ENCODE results near the gene CCDC102A. TPM values are rescaled to one million over a fixed set of nuclear protein-coding genes. Genes with fewer than 3 reads are reported as not detected.

Gene CCDC102A
- total and polyA plus RNA-seq, 2 of the 13 experiments (the other 11 are each of a cell fraction or from before 2014, with no cell fraction given), result 2.1 to 2.8 TPM

GRCh38 chr16:57462978-57463362, 73.4 kb downstream of the CCDC102A start:
- WGBS (ENCODE audit: low lambda C conversion rate), result 0% methylated on average over 9 of the region's 16 CpGs
- Histone ChIP-seq H3K9me3 (ENCODE audit: low read length) (no peaks in the 10 kb centered on the region), H3K4me1 (ENCODE audit: insufficient read depth, low read length) (peaks cover 33% of the 10 kb centered on the region), H3K36me3 (replicated peaks in 1 of 2; ENCODE audit: control insufficient read depth in 1 of 2, insufficient read depth in 2 of 2, low read length in 2 of 2) (peaks cover 29 to 65% of the 10 kb centered on the region in 2 experiments), H3K9ac (ENCODE audit: insufficient read depth, low read depth, low read length) (peak overlapping the region; percentile 94), H2AFZ (ENCODE audit: low read length) (no peak overlapping the region), H3K27ac (ENCODE audit: extremely low read length, insufficient read depth, low read length) (peak overlapping the region; percentile 63), H3K4me3 (replicated peaks in 1 of 3; ENCODE audit: insufficient read depth in 1 of 3, low read depth in 2 of 3, low read length in 3 of 3) (peak overlapping the region; percentile 94 to 100 (median 99)), H3K27me3 (ENCODE audit: control insufficient read depth in 1 of 2, insufficient read depth in 2 of 2, low read length in 2 of 2) (no peaks in the 10 kb centered on the region; a peak in 1 of 5 replicates), H4K20me1 (ENCODE audit: insufficient read depth, low read length) (no peaks in the 10 kb centered on the region), H3K4me2 (ENCODE audit: low read depth, low read length) (peak overlapping the region; percentile 95), H3K79me2 (ENCODE audit: insufficient read depth, low read length) (peaks cover 34% of the 10 kb centered on the region)
- in situ Hi-C loops (cut with HindIII; ENCODE audit: extremely low pct_ligation_motif_present, low pct_unique_long_range_greater_than_20kb) (no loop called here), intact Hi-C loops (cut with micrococcal nuclease; ENCODE audit: unreplicated experiment) (loop anchor here (1.0 kb wide), 1 partner anchor 56 kb away; no protein-coding TSS in a partner anchor)
- POLR2A ChIA-PET, result interaction anchor here (0.7 to 3.7 kb wide), 15 partner anchors 9 to 272 kb away, joined by 3 to 52 read pairs (median 5); partner anchors contain the start of genes CIAPIN1, COQ9, DOK4 and KATNB1
- CTCF ChIA-PET (ENCODE audit: low intra/inter-chr PET ratio, low total read pairs), result interaction anchor here (1.2 to 4.6 kb wide), 2 partner anchors 9 to 57 kb away, joined by 3 to 37 read pairs; no protein-coding TSS in a partner anchor
- ATAC-seq, result peak; percentile 73
- no peak for FAIRE-seq
- no peak for DNase-seq (ENCODE audit: low spot score)
- BruUV-seq (replicated peaks), result no TSS peak
- peak; percentile 70; the same call in 1 of the 2 replicates for TF ChIP-seq SMAD9 (CRISPR knock-in tag; IDR thresholded peaks at IDR 0.05)
- 0 out of 2 replicates have a peak, but pooled peaks have one; percentile 14 for TF ChIP-seq ZNF337 (CRISPR knock-in tag; IDR thresholded peaks at IDR 0.05; ENCODE audit: borderline replicate concordance, low read depth)
- peak; percentile 66 for TF ChIP-seq IKZF4 (CRISPR knock-in tag; IDR thresholded peaks at IDR 0.05; ENCODE audit: borderline replicate concordance, low read depth, not compliant biosample characterization)
- TF ChIP-seq ATF5 (CRISPR knock-in tag; IDR thresholded peaks at IDR 0.05; ENCODE audit: low read depth), result peak; percentile 1; the same call in 1 of the 2 replicates
- no peak for TF ChIP-seq SRSF4 (IDR thresholded peaks at IDR 0.05; ENCODE audit: low read depth, low read length, poor library complexity, severe bottlenecking)
- TF ChIP-seq ZNF382 (CRISPR knock-in tag; IDR thresholded peaks at IDR 0.05; ENCODE audit: borderline replicate concordance), result no peak
- TF ChIP-seq AGO2 (optimal IDR thresholded peaks at IDR 0.05; ENCODE audit: low read depth, low read length), result peak; percentile 31
- peak; percentile 39; the same call in 1 of the 2 replicates for TF ChIP-seq KDM5A (IDR thresholded peaks at IDR 0.05; ENCODE audit: borderline replicate concordance, low read length)
- TF ChIP-seq IKZF1 (IDR thresholded peaks at IDR 0.05), result no peak
- peak; percentile 22; the same call in 1 of the 2 replicates for TF ChIP-seq ZSCAN31 (CRISPR knock-in tag; IDR thresholded peaks at IDR 0.05; ENCODE audit: low read depth)
- TF ChIP-seq ZMAT3 (CRISPR knock-in tag; conservative IDR thresholded peaks at IDR 0.05), result 0 out of 2 replicates have a peak, but pooled peaks have one; percentile 7
- TF ChIP-seq NCOA1 (CRISPR knock-in tag; IDR thresholded peaks at IDR 0.05), result 0 out of 2 replicates have a peak, but pooled peaks have one; percentile 3
- no peak for TF ChIP-seq ZBTB40 (IDR thresholded peaks at IDR 0.05)
- 0 out of 2 replicates have a peak, but pooled peaks have one; percentile 5 for TF ChIP-seq ZBTB40 (CRISPR knock-in tag; IDR thresholded peaks at IDR 0.05)
- peak; percentile 1 for TF ChIP-seq SRSF1 (optimal IDR thresholded peaks at IDR 0.05; ENCODE audit: low read depth, low read length)

All from HepG2 (cell line).